Measurements from ENCODE around the gene ENTPD8. TPM values are rescaled to one million over a fixed set of nuclear protein-coding genes. Genes with fewer than 3 reads are reported as not detected.

Gene ENTPD8
- total RNA-seq, 1 donor from 2014 or later: 0.21 TPM

DNA sequence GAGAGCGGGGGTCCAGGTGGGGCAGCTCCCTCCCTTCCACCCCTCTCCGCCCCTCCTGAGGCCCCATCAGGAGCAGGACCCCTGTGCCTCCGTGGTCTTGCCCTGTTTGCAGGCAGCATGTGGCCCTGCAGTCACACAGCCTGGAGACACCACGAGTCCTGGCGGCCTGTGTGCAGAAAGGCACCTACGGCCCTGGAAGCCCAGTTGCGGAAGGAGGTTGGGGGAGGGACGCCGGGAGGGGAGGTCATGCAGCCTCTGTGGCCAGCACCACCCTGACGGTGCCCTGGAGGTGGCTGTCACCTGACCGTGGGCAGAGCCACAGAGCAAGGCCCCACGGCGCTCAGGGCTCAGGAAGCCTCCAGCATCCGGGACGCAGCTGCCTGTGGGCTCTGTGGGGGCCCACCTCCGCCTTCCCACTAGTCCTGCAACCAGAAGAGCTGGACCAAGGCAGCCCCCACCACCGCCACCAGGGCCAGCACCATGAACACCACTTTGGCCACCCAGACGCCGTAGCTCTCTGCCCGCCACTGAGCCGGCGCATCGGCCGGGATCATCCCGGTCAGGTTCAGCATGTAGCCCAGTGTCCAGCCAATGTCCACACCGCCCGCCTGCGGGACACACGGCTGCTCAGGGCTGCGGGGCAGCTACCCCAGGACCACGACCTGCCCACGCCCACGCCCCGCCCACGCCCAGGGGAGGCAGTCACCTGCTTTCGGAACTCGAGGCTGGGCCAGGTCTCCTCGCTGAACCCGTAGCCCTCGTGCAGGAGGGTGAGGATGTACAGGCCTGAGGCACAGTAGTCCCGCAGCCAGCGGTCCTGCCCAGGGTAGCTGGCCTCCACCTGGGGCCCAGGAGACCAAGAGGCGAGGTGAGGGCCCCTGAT is 6.4 kb downstream of the ENTPD8 start:
- Mint-ChIP-seq H3K4me3 (ENCODE audit: unreplicated experiment) (no peak overlapping the region), H3K36me3 (ENCODE audit: low read depth, unreplicated experiment) (no peaks in the 10 kb centered on the region), H3K27ac (ENCODE audit: unreplicated experiment) (no peak overlapping the region), H3K27me3 (ENCODE audit: unreplicated experiment) (no peaks in the 10 kb centered on the region), H3K4me1 (ENCODE audit: unreplicated experiment) (no peaks in the 10 kb centered on the region), H3K9me3 (ENCODE audit: unreplicated experiment) (no peaks in the 10 kb centered on the region)
- no peak for DNase-seq (ENCODE audit: low spot score)
- TF ChIP-seq, protein P1, sequence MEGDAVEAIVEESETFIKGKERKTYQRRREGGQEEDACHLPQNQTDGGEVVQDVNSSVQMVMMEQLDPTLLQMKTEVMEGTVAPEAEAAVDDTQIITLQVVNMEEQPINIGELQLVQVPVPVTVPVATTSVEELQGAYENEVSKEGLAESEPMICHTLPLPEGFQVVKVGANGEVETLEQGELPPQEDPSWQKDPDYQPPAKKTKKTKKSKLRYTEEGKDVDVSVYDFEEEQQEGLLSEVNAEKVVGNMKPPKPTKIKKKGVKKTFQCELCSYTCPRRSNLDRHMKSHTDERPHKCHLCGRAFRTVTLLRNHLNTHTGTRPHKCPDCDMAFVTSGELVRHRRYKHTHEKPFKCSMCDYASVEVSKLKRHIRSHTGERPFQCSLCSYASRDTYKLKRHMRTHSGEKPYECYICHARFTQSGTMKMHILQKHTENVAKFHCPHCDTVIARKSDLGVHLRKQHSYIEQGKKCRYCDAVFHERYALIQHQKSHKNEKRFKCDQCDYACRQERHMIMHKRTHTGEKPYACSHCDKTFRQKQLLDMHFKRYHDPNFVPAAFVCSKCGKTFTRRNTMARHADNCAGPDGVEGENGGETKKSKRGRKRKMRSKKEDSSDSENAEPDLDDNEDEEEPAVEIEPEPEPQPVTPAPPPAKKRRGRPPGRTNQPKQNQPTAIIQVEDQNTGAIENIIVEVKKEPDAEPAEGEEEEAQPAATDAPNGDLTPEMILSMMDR (IDR thresholded peaks at IDR 0.05; ENCODE audit: unreplicated experiment): no peak

DNA sequence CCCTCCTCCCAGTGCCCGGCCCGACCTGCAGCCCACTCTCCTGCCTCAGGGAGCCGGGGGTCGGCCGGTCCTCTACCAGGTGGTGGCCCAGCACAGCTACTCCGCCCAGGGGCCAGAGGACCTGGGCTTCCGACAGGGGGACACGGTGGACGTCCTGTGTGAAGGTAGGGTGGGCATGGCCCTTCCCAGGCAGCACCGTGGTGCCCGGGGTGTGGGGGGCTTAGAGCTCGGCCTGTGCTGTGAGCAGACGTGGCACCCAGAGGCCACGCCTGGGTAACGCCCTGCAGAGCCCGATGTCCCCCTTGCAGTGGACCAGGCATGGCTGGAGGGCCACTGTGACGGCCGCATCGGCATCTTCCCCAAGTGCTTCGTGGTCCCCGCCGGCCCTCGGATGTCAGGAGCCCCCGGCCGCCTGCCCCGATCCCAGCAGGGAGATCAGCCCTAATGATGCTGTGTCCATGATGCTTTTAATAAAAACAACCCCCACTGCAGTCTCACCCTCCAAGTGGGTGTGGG is 7.2 kb downstream of the ENTPD8 start:
- no peaks in the 10 kb centered on the region for H3K36me3 Mint-ChIP-seq (ENCODE audit: low read depth, unreplicated experiment)
- no peaks in the 10 kb centered on the region for H3K27me3 Mint-ChIP-seq (ENCODE audit: unreplicated experiment)
- H3K27ac Mint-ChIP-seq (ENCODE audit: unreplicated experiment): no peak overlapping the region
- no peak overlapping the region for H3K4me3 Mint-ChIP-seq (ENCODE audit: unreplicated experiment)
- no peaks in the 10 kb centered on the region for H3K4me1 Mint-ChIP-seq (ENCODE audit: unreplicated experiment)
- no peaks in the 10 kb centered on the region for H3K9me3 Mint-ChIP-seq (ENCODE audit: unreplicated experiment)
- TF ChIP-seq, protein P1 (IDR thresholded peaks at IDR 0.05; ENCODE audit: unreplicated experiment): no peak
- DNase-seq (ENCODE audit: low spot score): no peak

DNA sequence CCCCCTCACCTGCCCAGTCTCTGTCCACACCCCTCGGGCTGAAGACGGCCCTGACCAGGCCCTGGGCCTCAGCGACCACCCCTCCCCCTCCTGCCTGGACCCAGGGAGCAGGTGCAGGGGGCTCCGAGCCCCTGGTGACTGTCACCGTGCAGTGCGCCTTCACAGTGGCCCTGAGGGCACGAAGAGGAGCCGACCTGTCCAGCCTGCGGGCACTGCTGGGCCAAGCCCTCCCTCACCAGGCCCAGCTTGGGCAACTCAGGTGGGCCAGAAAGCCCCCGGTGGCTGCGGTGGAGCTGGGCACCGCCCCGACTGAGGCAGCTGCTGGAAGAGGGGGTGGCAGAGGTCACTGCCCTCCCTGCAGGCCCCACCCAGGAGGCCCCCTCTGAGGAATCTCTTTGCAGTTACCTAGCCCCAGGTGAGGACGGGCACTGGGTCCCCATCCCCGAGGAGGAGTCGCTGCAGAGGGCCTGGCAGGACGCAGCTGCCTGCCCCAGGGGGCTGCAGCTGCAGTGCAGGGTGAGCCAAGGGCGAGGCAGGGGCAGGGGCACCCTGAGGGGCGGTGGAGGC is 7.7 kb downstream of the ENTPD8 start:
- Mint-ChIP-seq H3K9me3 (ENCODE audit: unreplicated experiment) (no peaks in the 10 kb centered on the region), H3K36me3 (ENCODE audit: low read depth, unreplicated experiment) (no peaks in the 10 kb centered on the region), H3K4me1 (ENCODE audit: unreplicated experiment) (no peaks in the 10 kb centered on the region), H3K4me3 (ENCODE audit: unreplicated experiment) (no peak overlapping the region), H3K27ac (ENCODE audit: unreplicated experiment) (no peak overlapping the region), H3K27me3 (ENCODE audit: unreplicated experiment) (no peaks in the 10 kb centered on the region)
- no peak for DNase-seq (ENCODE audit: low spot score)
- TF ChIP-seq, protein P1 (IDR thresholded peaks at IDR 0.05; ENCODE audit: unreplicated experiment): no peak

DNA sequence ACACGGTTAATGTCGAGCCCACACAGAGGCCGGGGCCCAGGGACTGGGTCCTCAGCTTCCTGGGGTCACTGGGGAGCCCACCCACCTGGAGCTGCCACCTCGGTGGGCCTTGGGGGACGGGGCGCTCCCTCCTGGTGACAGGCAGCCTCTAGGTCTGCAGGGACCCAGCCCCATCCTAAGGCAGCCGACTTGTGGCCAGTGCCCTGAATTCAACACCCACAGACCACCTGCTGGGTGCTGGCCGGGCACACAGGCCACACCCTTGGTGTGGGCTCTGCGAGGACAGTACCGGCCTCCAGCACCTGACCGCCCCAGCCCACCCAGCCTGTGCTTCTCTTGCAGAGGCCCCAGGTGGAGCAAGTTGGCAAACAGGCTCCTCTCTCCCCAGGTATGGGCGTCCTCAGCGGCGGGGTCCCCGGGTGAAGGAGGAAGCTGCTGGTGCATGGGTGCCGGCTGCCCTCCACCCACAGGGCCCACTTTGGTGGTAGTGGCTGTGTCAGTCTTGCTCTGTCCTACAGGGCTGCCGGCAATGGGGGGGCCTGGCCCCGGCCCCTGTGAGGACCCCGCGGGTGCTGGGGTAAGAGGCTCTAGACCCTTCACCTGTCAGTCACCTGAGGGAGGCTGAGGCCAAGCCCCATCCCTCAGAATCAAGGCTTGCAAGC is 8.3 kb downstream of the ENTPD8 start:
- Mint-ChIP-seq H3K27ac (ENCODE audit: unreplicated experiment) (no peak overlapping the region), H3K4me3 (ENCODE audit: unreplicated experiment) (no peak overlapping the region), H3K4me1 (ENCODE audit: unreplicated experiment) (no peaks in the 10 kb centered on the region), H3K9me3 (ENCODE audit: unreplicated experiment) (no peaks in the 10 kb centered on the region), H3K27me3 (ENCODE audit: unreplicated experiment) (no peaks in the 10 kb centered on the region), H3K36me3 (ENCODE audit: low read depth, unreplicated experiment) (no peaks in the 10 kb centered on the region)
- TF ChIP-seq, protein P1 (IDR thresholded peaks at IDR 0.05; ENCODE audit: unreplicated experiment): no peak
- no peak for DNase-seq (ENCODE audit: low spot score)
